Kidney capillary endothelial cell (primary cell): ENCODE measurements around the gene ZNF175.
A peak's percentile ranks its signal among the peaks of the same experiment; 100 is the strongest.
"Not testable (repeated sequence)": the region's sequence is repeated elsewhere in the genome, so short reads cannot be mapped to it uniquely, and the experiment has no call there.

Experiments used
- DNase-seq: peaks from one replicate; pipeline ENCODE4 v3.0.0-alpha.2; 2018; ENCODE audit warnings: low spot score

The ZNF175 gene

GRCh38 chr19:51628153-51628939 is 57.3 kb downstream of the ZNF175 start:
- DNase-seq: no peak

DNA sequence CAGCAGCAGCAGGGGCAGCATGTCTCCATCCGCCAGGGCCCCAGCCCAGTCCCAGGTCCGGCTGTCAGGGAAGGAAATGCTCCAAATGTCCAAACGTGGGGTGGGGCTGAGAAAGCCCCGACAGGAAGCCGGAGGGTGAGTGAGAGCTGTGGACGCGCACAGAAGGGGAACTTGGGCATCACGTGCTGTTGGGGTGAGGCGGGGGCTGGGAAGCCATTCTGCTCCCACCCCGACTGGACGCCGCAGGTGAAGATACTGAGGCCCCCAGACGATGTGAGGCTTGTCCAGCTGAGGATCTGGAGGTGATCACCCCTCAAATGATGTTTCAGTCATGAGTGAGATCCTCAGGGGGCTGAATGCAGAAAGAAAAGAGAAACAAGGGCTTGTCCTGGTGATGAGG is 59.2 kb downstream of the ZNF175 start, which contains the start of gene SIGLEC5:
Gene SIGLEC5, minus strand, starts transcription at position 87 of the 400 bp plus-strand sequence. Its CDS starts 66 bp downstream, at position 21.
- DNase-seq: not testable (repeated sequence)

- DNase-seq: no peak
Observed at GRCh38 chr19:51632126-51632525, 61.0 kb downstream of the ZNF175 start.

DNA sequence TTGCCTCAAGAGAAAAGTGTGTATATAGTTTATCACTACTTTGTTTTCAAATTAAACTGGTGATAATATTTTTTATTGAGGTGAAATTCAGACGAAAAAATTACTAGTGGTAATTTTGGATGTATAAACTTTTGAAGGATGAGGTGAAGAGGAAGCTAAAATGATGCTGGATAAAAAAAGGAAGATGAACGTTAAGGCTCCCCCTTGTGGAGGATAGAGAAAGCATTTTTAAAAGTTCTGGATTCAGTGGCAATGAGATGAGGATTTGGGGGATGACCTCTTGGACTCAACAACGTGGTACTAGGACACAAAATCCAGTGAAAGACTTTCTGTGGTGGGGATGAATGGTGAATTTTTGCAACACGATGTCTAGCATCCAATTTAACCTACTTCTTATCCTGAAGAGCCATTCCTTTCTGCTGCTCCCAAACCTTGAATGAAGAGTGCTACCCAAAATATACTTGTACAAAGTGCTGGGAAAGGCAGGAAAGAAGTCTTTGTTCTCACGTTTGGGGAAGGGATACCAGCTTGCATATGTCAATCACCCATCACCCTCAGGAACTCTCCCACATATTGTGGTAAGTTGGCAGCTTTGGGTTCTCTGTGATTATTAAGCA is 66.4 kb downstream of the ZNF175 start:
- DNase-seq: peak; percentile 20

DNA sequence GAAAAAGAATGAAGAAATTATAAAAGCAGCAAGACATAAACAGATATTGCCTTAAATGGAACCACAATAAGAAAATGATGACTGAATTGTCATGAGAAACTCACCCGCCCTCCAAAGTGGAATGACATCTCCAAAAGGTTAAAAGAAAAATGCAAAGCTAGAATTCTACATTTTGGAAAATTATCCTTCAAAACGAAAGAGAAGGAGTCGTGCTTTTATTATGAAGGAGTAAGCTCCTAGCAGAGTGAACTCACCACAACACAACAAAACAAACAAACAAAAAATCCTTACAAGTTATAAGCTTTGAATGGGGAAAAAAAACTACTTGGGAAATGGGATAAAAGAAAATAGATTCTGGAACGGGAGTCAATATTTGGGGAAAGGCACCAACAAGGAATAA is 68.8 kb downstream of the ZNF175 start:
- no peak for DNase-seq

GRCh38 chr19:51640386-51640785 is 69.3 kb downstream of the ZNF175 start:
- no peak for DNase-seq

DNA sequence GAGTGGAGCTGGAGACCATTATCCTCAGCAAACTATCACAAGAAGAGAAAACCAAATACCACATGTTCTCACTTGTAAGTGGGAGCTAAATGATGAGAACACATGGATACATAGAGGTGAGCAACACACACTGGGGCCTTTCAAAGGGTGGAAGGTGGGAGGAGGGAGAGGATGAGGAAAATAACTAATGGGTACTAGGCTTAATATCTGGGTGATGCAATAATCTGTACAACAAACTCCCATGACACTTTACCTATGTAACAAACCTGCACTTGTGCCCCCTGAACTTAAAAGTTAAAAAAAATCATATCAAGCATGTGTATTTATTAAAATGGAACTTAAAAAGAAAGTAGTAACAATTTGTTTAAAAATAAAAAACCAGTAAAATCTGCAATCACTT is 70.6 kb downstream of the ZNF175 start:
- DNase-seq: no peak
